22Rv1 (cell line): ENCODE data around the gene GNL1.

Source experiments
- CTCF ChIP-seq: fragments of 450-650 bp; IDR thresholded peaks from 2 replicates; pipeline ENCODE4 v1.5.1; 2017; ENCODE audit warnings: mild to moderate bottlenecking
- ZFX ChIP-seq: fragments of 450-650 bp; IDR thresholded peaks from 2 replicates; pipeline ENCODE4 v1.6.1; 2017; ENCODE audit warnings: antibody characterized with exemption, borderline replicate concordance

DNA sequence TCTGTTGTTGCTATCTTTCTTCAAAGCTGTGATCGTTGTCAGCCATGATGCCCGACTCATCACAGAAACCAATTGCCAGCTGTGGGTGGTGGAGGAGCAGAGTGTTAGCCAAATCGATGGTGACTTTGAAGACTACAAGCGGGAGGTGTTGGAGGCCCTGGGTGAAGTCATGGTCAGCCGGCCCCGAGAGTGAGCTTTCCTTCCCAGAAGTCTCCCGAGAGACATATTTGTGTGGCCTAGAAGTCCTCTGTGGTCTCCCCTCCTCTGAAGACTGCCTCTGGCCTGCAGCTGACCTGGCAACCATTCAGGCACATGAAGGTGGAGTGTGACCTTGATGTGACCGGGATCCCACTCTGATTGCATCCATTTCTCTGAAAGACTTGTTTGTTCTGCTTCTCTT, 34.2 kb upstream of the GNL1 start:
- TF ChIP-seq CTCF: no peak
- TF ChIP-seq ZFX: no peak
